ENCODE measurements around the gene SH3D19.

SH3D19 gene

GRCh38 chr4:151219948-151220347 lies 105.5 kb downstream of the SH3D19 start:
- TF ChIP-seq CTCF (IDR thresholded peaks at IDR 0.05; ENCODE audit: low read depth, low read length, missing control alignments) = no peak
- Histone ChIP-seq H3K27me3 (replicated peaks) (no peaks in the 10 kb centered on the region), H3K27ac (no peak overlapping the region), H3K36me3 (replicated peaks) (no peaks in the 10 kb centered on the region), H3K4me3 (ENCODE audit: low read depth, low read length) (no peak overlapping the region)
- in situ Hi-C loops (cut with HindIII; ENCODE audit: low pct_ligation_motif_present, low sequenced_read_pairs) = no loop called here
- DNase-seq = no peak

- DNase-seq = no peak
- H3K27ac ChIP-seq = no peak overlapping the region
- no peaks in the 10 kb centered on the region for H3K36me3 ChIP-seq (replicated peaks)
- H3K4me3 ChIP-seq (ENCODE audit: low read depth, low read length) = no peak overlapping the region
- no peaks in the 10 kb centered on the region for H3K27me3 ChIP-seq (replicated peaks)
- TF ChIP-seq CTCF (IDR thresholded peaks at IDR 0.05; ENCODE audit: low read depth, low read length, missing control alignments) = no peak
- in situ Hi-C loops (cut with HindIII; ENCODE audit: low pct_ligation_motif_present, low sequenced_read_pairs) = no loop called here
Measured at GRCh38 chr4:151219091-151219490, 106.3 kb downstream of the SH3D19 start.

- DNase-seq = peak; percentile 31
- in situ Hi-C loops (cut with HindIII; ENCODE audit: low pct_ligation_motif_present, low sequenced_read_pairs) = no loop called here
- H3K27me3 ChIP-seq (replicated peaks) = no peaks in the 10 kb centered on the region
- H3K36me3 ChIP-seq (replicated peaks) = no peaks in the 10 kb centered on the region
- no peak overlapping the region for H3K27ac ChIP-seq
- no peak overlapping the region for H3K4me3 ChIP-seq (ENCODE audit: low read depth, low read length)
- TF ChIP-seq CTCF (IDR thresholded peaks at IDR 0.05; ENCODE audit: low read depth, low read length, missing control alignments) = no peak
Measured at GRCh38 chr4:151218343-151218742, 107.1 kb downstream of the SH3D19 start.

GRCh38 chr4:151217326-151217725 lies 108.1 kb downstream of the SH3D19 start:
- no peak for TF ChIP-seq CTCF (IDR thresholded peaks at IDR 0.05; ENCODE audit: low read depth, low read length, missing control alignments)
- in situ Hi-C loops (cut with HindIII; ENCODE audit: low pct_ligation_motif_present, low sequenced_read_pairs) = no loop called here
- H3K36me3 ChIP-seq (replicated peaks) = no peaks in the 10 kb centered on the region
- no peak overlapping the region for H3K27ac ChIP-seq
- no peak overlapping the region for H3K4me3 ChIP-seq (ENCODE audit: low read depth, low read length)
- H3K27me3 ChIP-seq (replicated peaks) = no peaks in the 10 kb centered on the region
- DNase-seq = no peak

GRCh38 chr4:151215295-151215694 lies 110.1 kb downstream of the SH3D19 start:
- H3K36me3 ChIP-seq (replicated peaks) = no peaks in the 10 kb centered on the region
- no peak overlapping the region for H3K27ac ChIP-seq
- no peak for DNase-seq
- no peak for TF ChIP-seq CTCF (IDR thresholded peaks at IDR 0.05; ENCODE audit: low read depth, low read length, missing control alignments)
- H3K4me3 ChIP-seq (ENCODE audit: low read depth, low read length) = no peak overlapping the region
- no peaks in the 10 kb centered on the region for H3K27me3 ChIP-seq (replicated peaks)
- in situ Hi-C loops (cut with HindIII; ENCODE audit: low pct_ligation_motif_present, low sequenced_read_pairs) = no loop called here

GRCh38 chr4:151207868-151208267 lies 117.5 kb downstream of the SH3D19 start:
- in situ Hi-C loops (cut with HindIII; ENCODE audit: low pct_ligation_motif_present, low sequenced_read_pairs) = no loop called here
- H3K36me3 ChIP-seq (replicated peaks) = no peaks in the 10 kb centered on the region
- H3K27me3 ChIP-seq (replicated peaks) = no peaks in the 10 kb centered on the region
- H3K4me3 ChIP-seq (ENCODE audit: low read depth, low read length) = no peak overlapping the region
- no peak for DNase-seq
- no peak overlapping the region for H3K27ac ChIP-seq
- no peak for TF ChIP-seq CTCF (IDR thresholded peaks at IDR 0.05; ENCODE audit: low read depth, low read length, missing control alignments)
